H9 (cell line): ENCODE results near the gene CDYL. TPM values are rescaled to one million over a fixed set of nuclear protein-coding genes. Genes with fewer than 3 reads are reported as not detected.

Experiments
- DNase-seq: peaks from one replicate; pipeline ENCODE4 v3.0.0-alpha.2; 2017
- H2AFZ ChIP-seq: one replicate; pipeline ENCODE4 v1.6.1; 2013; ENCODE audit warnings: mild to moderate bottlenecking, low read length, control low read depth, moderate library complexity
- H2AK5ac ChIP-seq: 2 replicates; pipeline ENCODE4 v1.6.1; 2013; ENCODE audit warnings: low read length, control low read depth, mixed read lengths; ENCODE audit not compliant: insufficient read length
- H2BK120ac ChIP-seq: one replicate; pipeline ENCODE4 v1.6.1; 2013; ENCODE audit warnings: low read depth, mild to moderate bottlenecking, low read length, control low read depth, inconsistent platforms; ENCODE audit not compliant: poor library complexity, severe bottlenecking
- H2BK12ac ChIP-seq: 2 replicates; pipeline ENCODE4 v1.6.1; 2013; ENCODE audit warnings: low read length, control low read depth, mixed read lengths, low read depth; ENCODE audit not compliant: insufficient read length
- H2BK15ac ChIP-seq: 2 replicates; pipeline ENCODE4 v1.6.1; 2013; ENCODE audit warnings: low read depth, low read length, control low read depth
- H2BK20ac ChIP-seq: one replicate; pipeline ENCODE4 v1.6.1; 2013; ENCODE audit warnings: low read depth, mild to moderate bottlenecking, low read length, control low read depth, inconsistent platforms; ENCODE audit not compliant: poor library complexity, severe bottlenecking
- H2BK5ac ChIP-seq: 2 replicates; pipeline ENCODE4 v1.6.1; 2013; ENCODE audit warnings: low read length, control low read depth, mixed read lengths; ENCODE audit not compliant: insufficient read length
- H3K14ac ChIP-seq: 2 replicates; pipeline ENCODE4 v1.6.1; 2013; ENCODE audit warnings: low read length, control low read depth; ENCODE audit not compliant: insufficient read depth
- H3K18ac ChIP-seq: 2 replicates; pipeline ENCODE4 v1.6.1; 2013; ENCODE audit warnings: low read depth, mild to moderate bottlenecking, mixed read lengths, low read length, control low read depth; ENCODE audit not compliant: insufficient read length
- H3K23ac ChIP-seq: 2 replicates; pipeline ENCODE4 v1.6.1; 2013; ENCODE audit warnings: low read length, control low read depth, mixed read lengths, low read depth; ENCODE audit not compliant: insufficient read length
- H3K23me2 ChIP-seq: 2 replicates; pipeline ENCODE4 v1.6.1; 2013; ENCODE audit warnings: low read depth, mild to moderate bottlenecking, mixed read lengths, low read length, control low read depth; ENCODE audit not compliant: insufficient read length, poor library complexity, severe bottlenecking
- H3K27ac ChIP-seq: 2 replicates; pipeline ENCODE4 v1.5.1; 2013; ENCODE audit warnings: low read length, control low read depth, mixed read lengths, low read depth; ENCODE audit not compliant: insufficient read length
- H3K27me3 ChIP-seq: 2 replicates; pipeline ENCODE4 v1.6.1; 2013; ENCODE audit warnings: low read length, control low read depth, inconsistent platforms; ENCODE audit not compliant: insufficient read depth
- H3K4ac ChIP-seq: 2 replicates; pipeline ENCODE4 v1.6.1; 2013; ENCODE audit warnings: low read depth, mild to moderate bottlenecking, control low read depth, inconsistent platforms, low read length, moderate library complexity
- H3K4me1 ChIP-seq: 2 replicates; pipeline ENCODE4 v1.6.1; 2013; ENCODE audit warnings: low read length, control low read depth, inconsistent platforms; ENCODE audit not compliant: insufficient read depth
- H3K4me2 ChIP-seq: 2 replicates; pipeline ENCODE4 v1.6.1; 2013; ENCODE audit warnings: low read length, control low read depth, mixed read lengths; ENCODE audit not compliant: insufficient read length, insufficient read depth
- H3K56ac ChIP-seq: 2 replicates; pipeline ENCODE4 v1.6.1; 2013; ENCODE audit warnings: low read depth, mild to moderate bottlenecking, mixed read lengths, low read length, control low read depth; ENCODE audit not compliant: insufficient read length
- H3K79me1 ChIP-seq: 2 replicates; pipeline ENCODE4 v1.6.1; 2013; ENCODE audit warnings: low read depth, mild to moderate bottlenecking, moderate library complexity, low read length, control low read depth, inconsistent platforms; ENCODE audit not compliant: insufficient read depth, poor library complexity, severe bottlenecking
- H3K79me2 ChIP-seq: 2 replicates; pipeline ENCODE4 v1.6.1; 2013; ENCODE audit warnings: low read length, control low read depth, inconsistent platforms; ENCODE audit not compliant: insufficient read depth
- H3K9ac ChIP-seq: 2 replicates; pipeline ENCODE4 v1.6.1; 2013; ENCODE audit warnings: low read length, control low read depth, mixed read lengths; ENCODE audit not compliant: insufficient read length; ENCODE audit errors: extremely low read depth
- H3K9me3 ChIP-seq: one replicate; pipeline ENCODE4 v1.6.1; 2013; ENCODE audit warnings: low read depth, low read length, inconsistent platforms; ENCODE audit not compliant: control insufficient read depth
- H3T11ph ChIP-seq: one replicate; pipeline ENCODE4 v1.6.1; 2013; ENCODE audit warnings: mild to moderate bottlenecking, low read length, control low read depth, inconsistent platforms
- H4K20me1 ChIP-seq: one replicate; pipeline ENCODE4 v1.6.1; 2013; ENCODE audit not compliant: control insufficient read depth, insufficient read length, insufficient read depth
- H4K5ac ChIP-seq: 2 replicates; pipeline ENCODE4 v1.6.1; 2013; ENCODE audit warnings: low read depth, mild to moderate bottlenecking, mixed read lengths, low read length, control low read depth; ENCODE audit not compliant: insufficient read length
- H4K8ac ChIP-seq: replicated peaks from 2 replicates; pipeline ENCODE4 v1.6.1; 2013; ENCODE audit warnings: low read length, control low read depth, mixed read lengths, low read depth; ENCODE audit not compliant: insufficient read length
- H4K91ac ChIP-seq: 2 replicates; pipeline ENCODE4 v1.6.1; 2013; ENCODE audit warnings: low read depth, mild to moderate bottlenecking, moderate library complexity, mixed read lengths, low read length, control low read depth; ENCODE audit not compliant: insufficient read length
- H3K27ac Mint-ChIP-seq, 3 experiments: 2 replicates in 2 of 3; 3 replicates in 1 of 3; pipeline ENCODE4 v1.8.0; 2020 to 2021; ENCODE audit warnings: mixed read lengths in 3 of 3, mild to moderate bottlenecking in 1 of 3, moderate library complexity in 1 of 3
- H3K27me3 Mint-ChIP-seq: 2 replicates; pipeline ENCODE4 v1.8.0; 2021; ENCODE audit warnings: low read depth, mild to moderate bottlenecking, moderate library complexity, mixed read lengths
- H3K36me3 Mint-ChIP-seq, 3 experiments: 2 replicates in 2 of 3; 3 replicates in 1 of 3; pipeline ENCODE4 v1.8.0; 2020 to 2021; ENCODE audit warnings: low read depth in 3 of 3, mixed read lengths in 3 of 3; ENCODE audit not compliant: insufficient read depth in 1 of 3
- H3K4me1 Mint-ChIP-seq, 2 experiments: 2 replicates each; pipeline ENCODE4 v1.8.0; 2020; ENCODE audit warnings: mixed read lengths in 2 of 2
- H3K4me3 Mint-ChIP-seq, 2 experiments: 2 replicates in 1 of 2; 3 replicates in 1 of 2; pipeline ENCODE4 v1.8.0; 2020 to 2021; ENCODE audit warnings: mild to moderate bottlenecking in 2 of 2, mixed read lengths in 2 of 2, moderate library complexity in 1 of 2
- H3K9me3 Mint-ChIP-seq, 2 experiments: 2 replicates in 1 of 2; 3 replicates in 1 of 2; pipeline ENCODE4 v1.8.0; 2020; ENCODE audit warnings: mild to moderate bottlenecking in 2 of 2, mixed read lengths in 2 of 2, moderate library complexity in 1 of 2
- WGBS: extraction: QIAGEN DNeasy Blood & Tissue Kit; methylation state at CpG from one replicate; pipeline ENCODE4 v1.1.7; 2013; ENCODE audit warnings: missing lambda C conversion rate, low lambda C conversion rate, mixed read lengths; ENCODE audit not compliant: insufficient read length; ENCODE audit errors: extremely low coverage; 5-methylcytosine and 5-hydroxymethylcytosine counted together
- total RNA-seq: library from RNA; stranded (reverse); gene quantifications from 2 replicates; pipeline ENCODE4 v1.2.1, GENCODE V29; 2021
- TF ChIP-seq, protein P1 (sequence below): fragments of 200-600 bp; sonication (generic); conservative IDR thresholded peaks from 3 replicates; pipeline ENCODE4 v1.8.0; 2021; ENCODE audit warnings: antibody characterized with exemption, mild to moderate bottlenecking

The CDYL gene
- total RNA-seq, 1 experiment from 2014 or later, result 95.0 TPM

DNA sequence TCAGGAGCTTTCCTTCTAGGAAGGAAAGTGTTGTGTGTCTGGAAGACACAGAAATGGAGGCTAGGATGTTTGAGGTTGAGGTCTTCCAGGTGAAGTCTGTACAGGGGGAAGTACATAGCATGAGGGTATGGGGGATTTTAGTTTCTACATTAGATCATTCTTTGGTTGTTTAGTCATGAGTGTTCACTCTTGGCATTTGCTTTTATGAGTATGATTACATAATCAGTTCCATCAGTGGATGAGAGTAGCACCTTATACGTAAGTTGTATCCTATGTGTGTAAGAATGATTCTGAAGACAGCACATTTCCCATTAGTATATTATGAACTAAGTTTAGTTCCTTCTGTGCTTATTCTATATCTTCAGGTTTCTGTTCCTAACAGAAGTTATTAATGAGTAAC, 1.9 kb downstream of the CDYL start:
- TF ChIP-seq, protein P1, sequence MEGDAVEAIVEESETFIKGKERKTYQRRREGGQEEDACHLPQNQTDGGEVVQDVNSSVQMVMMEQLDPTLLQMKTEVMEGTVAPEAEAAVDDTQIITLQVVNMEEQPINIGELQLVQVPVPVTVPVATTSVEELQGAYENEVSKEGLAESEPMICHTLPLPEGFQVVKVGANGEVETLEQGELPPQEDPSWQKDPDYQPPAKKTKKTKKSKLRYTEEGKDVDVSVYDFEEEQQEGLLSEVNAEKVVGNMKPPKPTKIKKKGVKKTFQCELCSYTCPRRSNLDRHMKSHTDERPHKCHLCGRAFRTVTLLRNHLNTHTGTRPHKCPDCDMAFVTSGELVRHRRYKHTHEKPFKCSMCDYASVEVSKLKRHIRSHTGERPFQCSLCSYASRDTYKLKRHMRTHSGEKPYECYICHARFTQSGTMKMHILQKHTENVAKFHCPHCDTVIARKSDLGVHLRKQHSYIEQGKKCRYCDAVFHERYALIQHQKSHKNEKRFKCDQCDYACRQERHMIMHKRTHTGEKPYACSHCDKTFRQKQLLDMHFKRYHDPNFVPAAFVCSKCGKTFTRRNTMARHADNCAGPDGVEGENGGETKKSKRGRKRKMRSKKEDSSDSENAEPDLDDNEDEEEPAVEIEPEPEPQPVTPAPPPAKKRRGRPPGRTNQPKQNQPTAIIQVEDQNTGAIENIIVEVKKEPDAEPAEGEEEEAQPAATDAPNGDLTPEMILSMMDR, result no peak
- DNase-seq, result no peak
- H3K27ac Mint-ChIP-seq, result no peak overlapping the region

More for the DNA sequence above, 1.9 kb downstream of the CDYL start:
- Mint-ChIP-seq H3K27me3 (peaks cover 59% of the 10 kb centered on the region), H3K36me3 (peaks cover 10 to 16% (median 14%) of the 10 kb centered on the region in 3 experiments), H3K4me3 (peak overlapping the region in 1 of 2 experiments; percentile 87; a peak in 1 of 5 replicates), H3K4me1 (peaks cover 43 to 60% of the 10 kb centered on the region in 2 experiments), H3K9me3 (peaks cover 12 to 16% of the 10 kb centered on the region in 2 experiments)
- Histone ChIP-seq H3K23ac (no peak overlapping the region), H3K27me3 (peaks cover 22% of the 10 kb centered on the region; the same call in 1 of the 2 replicates), H3K4me1 (peaks cover 6% of the 10 kb centered on the region), H4K8ac (no peak overlapping the region), H3K9ac (no peak overlapping the region), H4K20me1 (no peaks in the 10 kb centered on the region), H2BK12ac (no peak overlapping the region), H2AK5ac (no peak overlapping the region), H3K18ac (no peak overlapping the region), H3K4me2 (no peak overlapping the region), H3K4ac (no peak overlapping the region), H4K5ac (no peak overlapping the region), H3K56ac (no peak overlapping the region), H3K79me1 (no peaks in the 10 kb centered on the region), H3K23me2 (peaks cover 18% of the 10 kb centered on the region), H2BK20ac (no peak overlapping the region), H4K91ac (no peak overlapping the region), H3K14ac (no peak overlapping the region), H2AFZ (no peak overlapping the region), H3T11ph (no peak overlapping the region), H2BK5ac (no peak overlapping the region), H2BK120ac (no peak overlapping the region), H3K9me3 (no peaks in the 10 kb centered on the region), H3K79me2 (peaks cover 54% of the 10 kb centered on the region; the same call in 1 of the 2 replicates), H2BK15ac (no peak overlapping the region), H3K27ac (no peak overlapping the region)
- WGBS, result no CpG with 5 or more reads among the region's 1 CpG
